ENCODE measurements around the gene RNF115.

RNF115 gene

GRCh38 chr1:145701306-145701862, 122.5 kb downstream of the RNF115 start:
- ATAC-seq = no peak

GRCh38 chr1:145696630-145696960, 127.3 kb downstream of the RNF115 start:
- DNase-seq (no peak), ATAC-seq (no peak)

More at GRCh38 chr1:145701306-145701862, 122.5 kb downstream of the RNF115 start:
- DNase-seq = no peak

- DNase-seq (no peak), ATAC-seq (no peak)
Measured at GRCh38 chr1:145695821-145696629, 127.9 kb downstream of the RNF115 start.

GRCh38 chr1:145692785-145693443, 131.0 kb downstream of the RNF115 start:
- no peak for ATAC-seq
- DNase-seq = no peak

- DNase-seq (peak; percentile 17), ATAC-seq (peak; percentile 92)
Measured at GRCh38 chr1:145690587-145691558, 133.0 kb downstream of the RNF115 start.

- no peak for DNase-seq
- ATAC-seq = no peak
Measured at GRCh38 chr1:145689922-145690321, 134.0 kb downstream of the RNF115 start.

- ATAC-seq = no peak
Measured at GRCh38 chr1:145688924-145689323, 135.0 kb downstream of the RNF115 start.

More at GRCh38 chr1:145688924-145689323, 135.0 kb downstream of the RNF115 start:
- no peak for DNase-seq

All from stimulated activated naive CD8-positive, alpha-beta T cell treated with anti-CD3 and anti-CD28 coated beads, Interleukin-15, Interleukin-2, amounts not matched to agents 100 U/mL and 50 U/mL, for 24 hours (primary cell).